Fibroblast of the conjunctiva (primary cell): ENCODE measurements around the gene TRIM44.

ENCODE experiments used
- DNase-seq: peaks from one replicate; pipeline ENCODE4 v3.0.0-alpha.2; 2010; ENCODE audit warnings: low read depth

Gene TRIM44

GRCh38 chr11:35791088-35791958 lies 128.7 kb downstream of the TRIM44 start:
- no peak for DNase-seq

GRCh38 chr11:35792148-35792845 lies 129.7 kb downstream of the TRIM44 start:
- no peak for DNase-seq

- DNase-seq, result no peak
These were observed 130.2 kb downstream of the TRIM44 start for GRCh38 chr11:35792846-35793192.

GRCh38 chr11:35794333-35794732 lies 131.8 kb downstream of the TRIM44 start:
- DNase-seq, result no peak

- no peak for DNase-seq
These were observed 132.3 kb downstream of the TRIM44 start for GRCh38 chr11:35794850-35795249.

- no peak for DNase-seq
These were observed 134.0 kb downstream of the TRIM44 start for GRCh38 chr11:35796562-35796961.

GRCh38 chr11:35798423-35798822 lies 135.8 kb downstream of the TRIM44 start:
- DNase-seq, result no peak

- no peak for DNase-seq
These were observed 136.4 kb downstream of the TRIM44 start for GRCh38 chr11:35798983-35799382.

GRCh38 chr11:35799655-35800054 lies 137.1 kb downstream of the TRIM44 start:
- DNase-seq, result no peak

GRCh38 chr11:35800970-35801953 lies 138.7 kb downstream of the TRIM44 start:
- DNase-seq, result no peak

GRCh38 chr11:35802221-35802620 lies 139.6 kb downstream of the TRIM44 start:
- DNase-seq, result no peak

- DNase-seq, result no peak
These were observed 140.1 kb downstream of the TRIM44 start for GRCh38 chr11:35802672-35803071.

GRCh38 chr11:35803115-35803514 lies 140.5 kb downstream of the TRIM44 start:
- no peak for DNase-seq

- DNase-seq, result no peak
These were observed 142.0 kb downstream of the TRIM44 start for GRCh38 chr11:35804451-35805040.

GRCh38 chr11:35809561-35809960 lies 147.0 kb downstream of the TRIM44 start:
- DNase-seq, result no peak

GRCh38 chr11:35810045-35810645 lies 147.6 kb downstream of the TRIM44 start:
- no peak for DNase-seq

GRCh38 chr11:35811783-35812182 lies 149.2 kb downstream of the TRIM44 start:
- no peak for DNase-seq

- DNase-seq, result no peak
These were observed 150.3 kb downstream of the TRIM44 start for GRCh38 chr11:35812828-35813227.

GRCh38 chr11:35814081-35814695 lies 151.6 kb downstream of the TRIM44 start:
- no peak for DNase-seq

GRCh38 chr11:35814720-35815305 lies 152.2 kb downstream of the TRIM44 start:
- DNase-seq, result no peak
